Left ventricle myocardium inferior (tissue), 1 donor: ENCODE data around the gene TNIK. TPM values are rescaled to one million over a fixed set of nuclear protein-coding genes. Genes with fewer than 3 reads are reported as not detected.

Experiments
- DNase-seq: peaks from one replicate; pipeline ENCODE4 v3.0.0-alpha.2; 2020
- H3K27ac ChIP-seq: fragments of 200-600 bp; replicated peaks from 2 replicates; pipeline ENCODE4 v1.8.0; 2021
- H3K27me3 ChIP-seq: fragments of 200-600 bp; 2 replicates; pipeline ENCODE4 v1.8.0; 2021; ENCODE audit warnings: low read depth
- H3K36me3 ChIP-seq: fragments of 200-600 bp; 2 replicates; pipeline ENCODE4 v1.8.0; 2021
- H3K4me1 ChIP-seq: fragments of 200-600 bp; 2 replicates; pipeline ENCODE4 v1.8.0; 2021
- H3K4me3 ChIP-seq: fragments of 200-600 bp; 2 replicates; pipeline ENCODE4 v1.8.0; 2021; ENCODE audit warnings: mild to moderate bottlenecking, moderate library complexity
- H3K9me3 ChIP-seq: fragments of 200-600 bp; replicated peaks from 2 replicates; pipeline ENCODE4 v1.8.0; 2021
- CTCF ChIP-seq: fragments of 200-600 bp; IDR thresholded peaks from 2 replicates; pipeline ENCODE4 v1.8.0; 2021; ENCODE audit warnings: antibody characterized with exemption, mild to moderate bottlenecking, borderline replicate concordance
- intact Hi-C: fragments of 100-400 bp; cut with micrococcal nuclease; formaldehyde crosslinking; loops from one replicate; pipeline ENCODE4 v1.11.0; 2022
- total RNA-seq: library from RNA; stranded (reverse); fragmentation: NEBNext Ultra II Directional; extraction: Animal tissue kit (Norgen Biotek cat#: 25700); gene quantifications from one replicate; pipeline ENCODE4 v1.2.1, GENCODE V29; 2021
- donor health status: DM: no; HTN: yes; CAD: no; lungs with severe emphysema.

TNIK gene
- total RNA-seq, 1 donor from 2014 or later: 28.6 TPM

- peaks cover 17% of the 10 kb centered on the region for H3K9me3 ChIP-seq
- H3K27me3 ChIP-seq: no peaks in the 10 kb centered on the region
- intact Hi-C loops: no loop called here
- peaks cover 57% of the 10 kb centered on the region for H3K36me3 ChIP-seq
- H3K27ac ChIP-seq: no peak overlapping the region
- DNase-seq: no peak
- no peak for TF ChIP-seq CTCF
- no peak overlapping the region for H3K4me3 ChIP-seq
- no peaks in the 10 kb centered on the region for H3K4me1 ChIP-seq
These were observed 296.1 kb downstream of the TNIK start for GRCh38 chr3:171164067-171164465.

GRCh38 chr3:171163101-171164066 lies 296.8 kb downstream of the TNIK start:
- intact Hi-C loops: no loop called here
- no peak overlapping the region for H3K4me3 ChIP-seq
- H3K9me3 ChIP-seq: peaks cover 17% of the 10 kb centered on the region
- H3K36me3 ChIP-seq: peaks cover 59% of the 10 kb centered on the region
- peak; percentile 50 for TF ChIP-seq CTCF
- no peak for DNase-seq
- no peaks in the 10 kb centered on the region for H3K27me3 ChIP-seq
- no peaks in the 10 kb centered on the region for H3K4me1 ChIP-seq
- H3K27ac ChIP-seq: no peak overlapping the region

- peaks cover 46% of the 10 kb centered on the region for H3K36me3 ChIP-seq
- TF ChIP-seq CTCF: no peak
- H3K27ac ChIP-seq: no peak overlapping the region
- peaks cover 17% of the 10 kb centered on the region for H3K4me1 ChIP-seq
- peaks cover 17% of the 10 kb centered on the region for H3K9me3 ChIP-seq
- intact Hi-C loops: no loop called here
- H3K27me3 ChIP-seq: no peaks in the 10 kb centered on the region
- no peak for DNase-seq
- no peak overlapping the region for H3K4me3 ChIP-seq
These were observed 299.9 kb downstream of the TNIK start for GRCh38 chr3:171160325-171160724.

GRCh38 chr3:171159822-171160157 lies 300.4 kb downstream of the TNIK start:
- DNase-seq: no peak
- Histone ChIP-seq H3K4me1 (peaks cover 17% of the 10 kb centered on the region), H3K4me3 (no peak overlapping the region), H3K27me3 (no peaks in the 10 kb centered on the region), H3K9me3 (peaks cover 17% of the 10 kb centered on the region), H3K27ac (no peak overlapping the region), H3K36me3 (peaks cover 42% of the 10 kb centered on the region)
- intact Hi-C loops: loop anchor here (10.0 kb wide), 1 partner anchor 405 kb away; no protein-coding TSS in a partner anchor
- TF ChIP-seq CTCF: no peak

GRCh38 chr3:171159024-171159821 lies 301.0 kb downstream of the TNIK start:
- intact Hi-C loops: loop anchor here (10.0 kb wide), 1 partner anchor 406 kb away; no protein-coding TSS in a partner anchor
- peaks cover 42% of the 10 kb centered on the region for H3K36me3 ChIP-seq
- no peak overlapping the region for H3K27ac ChIP-seq
- peaks cover 17% of the 10 kb centered on the region for H3K9me3 ChIP-seq
- DNase-seq: no peak
- no peak overlapping the region for H3K4me3 ChIP-seq
- H3K27me3 ChIP-seq: no peaks in the 10 kb centered on the region
- peaks cover 17% of the 10 kb centered on the region for H3K4me1 ChIP-seq
- TF ChIP-seq CTCF: no peak
